Astrocyte of the hippocampus (primary cell): ENCODE data around the gene ENOX2.

ENCODE experiments used
- DNase-seq: peaks from one replicate; pipeline ENCODE4 v3.0.0; 2011; ENCODE audit warnings: low read depth, low spot score

ENOX2 gene

DNA sequence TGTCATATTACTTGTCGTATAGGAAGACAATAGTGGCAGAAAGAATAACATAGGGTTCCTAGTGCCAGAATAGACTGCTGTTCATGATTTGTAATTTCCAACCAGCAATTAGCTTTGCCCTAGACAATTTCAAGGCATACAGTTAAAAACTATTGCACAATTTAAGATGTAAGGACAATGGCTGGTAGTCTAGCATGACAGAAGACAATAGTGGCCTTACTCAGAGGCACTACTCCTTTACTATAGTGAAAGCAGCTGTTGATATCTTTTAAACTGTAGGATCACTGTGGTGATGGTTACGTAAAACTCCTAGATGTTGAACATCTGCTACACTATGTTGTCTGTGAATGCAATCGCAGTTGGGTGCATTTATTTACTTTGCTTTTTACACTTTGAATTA is 266.7 kb downstream of the ENOX2 start:
- DNase-seq, result no peak

DNA sequence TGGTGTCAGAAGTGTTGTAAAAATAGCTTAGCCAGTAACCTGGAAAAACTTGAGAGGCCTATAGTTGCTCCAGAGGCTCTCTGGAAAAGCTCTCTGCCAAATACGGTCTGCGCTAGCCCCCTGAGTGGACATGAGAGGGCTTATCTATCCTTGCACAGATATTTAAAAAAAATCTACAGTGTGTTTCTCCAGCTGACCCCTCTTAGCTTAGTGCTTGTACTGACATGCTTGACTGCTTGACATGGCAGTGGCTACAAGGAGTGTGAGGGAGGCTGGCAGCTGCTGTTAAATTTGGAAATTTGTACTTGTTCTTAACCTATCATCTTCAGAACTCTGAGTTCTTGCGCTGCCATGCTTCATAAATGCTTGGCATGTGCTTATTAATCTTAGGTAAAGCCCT is 272.0 kb downstream of the ENOX2 start:
- DNase-seq, result no peak

DNA sequence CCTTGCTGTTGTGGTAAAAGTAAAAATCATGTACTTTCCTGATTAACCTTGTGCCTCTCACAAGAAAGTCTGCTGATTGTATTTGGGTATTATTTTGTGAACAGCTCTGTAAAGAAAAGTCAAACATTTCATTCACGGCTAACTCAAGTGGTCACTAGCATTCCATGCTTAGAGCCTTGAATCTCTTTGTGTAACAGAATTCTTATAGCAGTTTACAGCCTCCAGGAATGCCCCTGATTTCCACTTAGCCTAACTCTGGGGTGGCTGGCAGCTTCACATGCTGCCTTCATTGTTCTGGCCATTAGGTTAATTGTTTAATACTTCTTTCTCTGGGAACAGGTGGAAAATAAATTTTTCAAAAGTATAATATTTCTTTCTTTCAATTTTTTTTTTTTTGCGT is 274.5 kb downstream of the ENOX2 start:
- peak; percentile 4 for DNase-seq

DNA sequence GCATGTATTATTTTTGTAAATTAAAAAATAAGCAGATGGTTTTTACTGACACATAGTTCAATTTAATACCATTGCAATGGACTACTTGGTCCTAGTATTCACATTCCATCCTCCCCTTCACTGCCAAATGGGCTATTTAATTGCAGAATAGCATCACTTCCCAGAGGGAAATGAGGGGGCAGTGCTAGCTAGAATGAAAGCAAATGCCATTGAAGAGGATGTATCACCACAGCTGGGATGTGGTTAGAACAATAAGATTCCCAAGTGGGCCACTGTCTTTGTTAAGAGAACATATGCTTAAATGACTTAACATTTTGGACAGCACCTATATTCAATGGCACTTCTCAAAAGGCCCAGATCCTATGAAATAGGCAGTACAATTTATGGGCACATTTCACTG is 276.5 kb downstream of the ENOX2 start:
- no peak for DNase-seq

DNA sequence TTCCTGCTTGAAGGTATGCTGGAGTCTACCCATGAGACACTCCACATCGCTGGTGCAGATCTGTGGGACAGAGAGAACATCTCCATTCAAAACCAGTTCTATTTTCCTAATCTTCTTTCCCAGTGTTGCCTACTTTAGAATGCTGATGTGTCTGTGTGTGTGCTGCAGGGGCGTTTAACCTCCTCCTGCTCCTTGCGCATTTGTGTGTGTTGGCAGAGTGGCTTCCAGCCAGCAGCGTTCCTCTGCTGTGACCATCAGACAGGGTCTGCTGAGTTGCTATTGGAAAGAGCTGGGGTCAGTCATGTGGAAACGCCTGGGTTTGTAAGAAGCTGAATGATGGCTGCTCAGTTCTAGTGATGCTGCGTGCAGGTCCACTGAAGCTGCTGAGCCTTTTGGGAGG is 277.6 kb downstream of the ENOX2 start:
- peak; percentile 70 for DNase-seq

DNA sequence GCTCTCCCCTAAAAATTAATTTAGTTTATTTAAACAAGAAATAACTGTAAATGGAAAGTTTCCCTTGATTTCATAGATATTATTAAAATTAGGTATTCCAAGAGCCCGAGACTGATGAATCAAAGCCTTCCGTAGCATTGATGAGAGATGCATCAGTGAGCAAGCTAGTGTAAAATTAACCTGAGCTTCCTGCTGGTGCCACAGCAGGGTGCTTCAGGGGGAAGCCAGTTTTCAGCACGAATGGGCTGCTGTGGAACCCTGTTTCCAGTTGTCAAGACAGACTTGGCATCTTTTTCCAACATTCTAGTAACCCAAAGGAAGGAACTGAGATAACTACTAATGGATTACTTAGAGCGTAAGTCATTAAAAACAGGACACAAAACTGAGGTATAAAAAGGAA is 279.5 kb downstream of the ENOX2 start:
- DNase-seq, result no peak

DNA sequence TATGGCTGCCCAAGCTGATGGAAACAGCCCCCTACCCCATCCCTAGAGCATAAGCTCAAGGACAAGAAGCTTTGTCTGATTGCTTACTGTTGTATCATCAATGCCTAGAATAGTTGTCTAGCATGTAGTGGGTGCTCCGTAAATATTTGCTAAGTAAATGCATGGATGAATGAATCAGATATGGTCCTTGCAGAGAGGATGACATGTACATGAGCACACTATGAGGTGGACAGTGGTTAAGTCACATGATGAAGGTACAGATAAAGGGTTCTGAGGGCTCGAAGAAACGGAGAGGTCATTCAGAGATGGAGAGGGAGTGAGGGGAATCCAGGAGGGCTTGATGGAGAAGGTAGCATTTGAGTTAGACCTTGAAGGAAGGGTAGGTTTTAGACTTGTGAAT is 287.1 kb downstream of the ENOX2 start:
- no peak for DNase-seq

DNA sequence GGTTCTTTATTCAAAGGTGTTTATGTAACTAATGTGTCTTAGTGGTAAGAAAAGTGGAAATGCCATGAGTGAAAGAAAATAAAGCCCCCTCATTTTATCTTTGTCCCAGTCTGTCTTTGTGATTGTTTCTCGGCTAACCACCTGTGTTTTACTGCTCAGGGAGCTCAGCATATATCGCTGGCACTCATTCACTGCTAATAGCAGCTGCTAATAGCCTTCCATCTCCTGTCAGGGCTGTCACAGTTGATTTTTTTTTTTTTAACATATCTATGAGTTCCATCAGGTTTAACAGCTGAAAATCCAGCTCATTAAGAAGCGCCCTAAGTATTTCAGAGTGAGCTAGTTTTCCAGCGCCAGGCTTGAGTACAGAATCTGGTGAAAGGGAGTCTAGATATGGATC is 295.6 kb downstream of the ENOX2 start:
- DNase-seq, result no peak

DNA sequence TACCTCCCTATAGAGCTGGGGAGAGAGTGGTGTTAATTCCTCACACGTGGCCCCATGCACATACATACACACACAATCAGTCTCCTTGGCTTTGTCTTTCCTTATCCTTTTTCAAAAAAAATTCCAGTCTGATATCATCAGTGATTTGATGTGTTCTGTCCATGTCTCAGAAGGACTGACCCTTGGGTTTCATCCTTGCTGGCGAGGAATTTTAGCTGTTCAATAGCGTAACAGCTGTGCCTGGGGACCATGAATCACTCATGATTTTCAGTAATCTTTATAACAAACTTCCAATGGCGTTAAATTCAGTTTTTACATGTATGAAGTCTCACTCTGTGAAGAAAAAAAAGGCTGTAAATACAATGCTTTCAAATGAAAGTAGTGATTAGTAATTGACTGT is 296.6 kb downstream of the ENOX2 start:
- DNase-seq, result no peak

DNA sequence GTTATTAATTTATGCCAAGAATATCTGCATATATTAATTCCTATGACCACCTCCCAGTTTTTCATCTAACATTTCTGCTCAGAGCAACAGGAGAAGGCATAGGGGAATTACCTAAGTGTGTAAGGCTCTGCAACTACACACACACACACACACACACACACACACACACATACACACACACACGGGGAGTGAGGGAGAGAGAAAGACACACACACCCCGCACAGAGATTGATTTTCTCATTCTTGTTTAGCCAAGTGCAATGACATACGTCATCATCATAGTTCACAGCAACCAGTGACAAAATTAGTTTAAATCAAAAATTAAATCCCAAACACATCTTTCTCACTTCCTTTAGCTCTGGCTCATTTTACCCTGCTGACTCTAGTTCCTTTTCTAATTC is 298.1 kb downstream of the ENOX2 start:
- DNase-seq, result no peak

DNA sequence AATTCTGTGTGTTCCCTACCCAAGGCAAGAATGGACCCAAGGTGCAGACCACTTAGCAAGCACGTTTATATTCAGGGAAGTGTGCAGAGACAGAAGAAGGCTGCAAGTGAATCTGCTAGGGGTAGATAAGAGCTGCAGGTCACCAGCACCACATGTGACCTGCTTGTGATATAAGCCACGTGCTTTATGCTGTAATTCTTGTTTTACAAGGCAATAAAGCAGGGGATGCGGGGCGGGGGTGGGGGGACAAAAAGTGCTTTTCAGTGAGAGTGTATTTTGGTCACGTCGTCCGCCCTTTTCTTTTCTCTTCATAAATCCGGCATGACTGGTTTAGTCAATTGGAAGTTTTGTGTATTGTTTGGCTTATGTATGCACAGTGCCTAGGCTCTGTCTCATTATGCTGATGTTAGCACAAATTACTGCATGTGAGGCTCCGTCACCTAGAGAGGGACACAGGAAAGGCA is 308.5 kb downstream of the ENOX2 start:
- no peak for DNase-seq

DNA sequence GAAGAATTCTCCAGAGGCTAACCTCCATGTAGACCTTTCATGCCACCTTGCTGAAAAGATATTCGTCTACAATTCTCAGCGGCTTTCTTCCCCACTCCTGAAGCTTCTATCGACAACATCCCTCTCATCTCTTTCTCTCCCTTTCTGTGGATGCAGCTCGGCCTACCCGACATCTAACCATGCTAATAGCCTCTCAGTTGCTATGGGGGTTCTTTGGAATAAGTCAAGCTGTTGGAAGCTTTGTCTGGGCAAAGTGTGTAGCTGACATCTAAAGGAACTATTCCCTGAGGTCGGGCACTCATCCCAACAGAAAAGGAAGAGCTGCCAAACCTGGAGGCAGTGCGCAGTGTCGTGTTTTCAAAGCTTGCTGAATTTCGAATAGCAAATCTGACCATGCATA is 309.1 kb downstream of the ENOX2 start:
- DNase-seq, result no peak

DNA sequence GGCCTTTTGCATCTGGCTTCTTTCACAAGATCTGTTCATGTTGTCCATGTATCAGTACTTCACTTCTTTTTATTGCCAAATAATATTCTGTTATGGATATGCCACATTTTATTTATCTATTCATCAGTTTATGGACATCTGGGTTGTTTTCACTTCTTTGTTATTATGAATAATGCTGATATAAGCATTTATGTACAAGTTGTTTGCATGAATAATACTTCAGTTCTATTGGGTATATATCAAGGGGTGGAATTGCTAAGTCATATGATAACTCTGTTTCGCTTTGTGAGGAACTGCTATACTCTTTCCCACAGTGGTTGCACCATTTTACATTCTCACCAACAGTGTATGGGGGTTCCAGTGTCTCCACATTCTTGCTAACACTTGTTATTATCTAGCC is 310.8 kb downstream of the ENOX2 start:
- no peak for DNase-seq

DNA sequence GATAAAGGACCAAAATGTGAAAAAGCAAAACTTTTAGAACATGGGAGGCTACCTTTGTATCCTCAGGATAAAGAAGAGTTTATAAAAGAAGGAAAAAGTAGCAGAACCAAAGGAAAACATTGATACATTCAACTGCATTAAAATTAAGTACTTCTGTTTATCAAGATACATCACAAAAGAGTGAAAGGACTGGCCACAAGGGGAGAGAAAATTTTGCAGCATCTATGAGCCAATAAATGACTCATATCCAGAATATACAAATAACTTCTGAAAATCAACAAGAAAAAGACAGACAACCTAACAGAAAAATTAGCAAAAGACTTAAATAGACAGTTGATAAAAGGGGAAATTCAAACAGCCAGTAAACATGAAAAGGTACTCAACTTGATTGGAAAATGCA is 324.1 kb downstream of the ENOX2 start:
- DNase-seq, result no peak

DNA sequence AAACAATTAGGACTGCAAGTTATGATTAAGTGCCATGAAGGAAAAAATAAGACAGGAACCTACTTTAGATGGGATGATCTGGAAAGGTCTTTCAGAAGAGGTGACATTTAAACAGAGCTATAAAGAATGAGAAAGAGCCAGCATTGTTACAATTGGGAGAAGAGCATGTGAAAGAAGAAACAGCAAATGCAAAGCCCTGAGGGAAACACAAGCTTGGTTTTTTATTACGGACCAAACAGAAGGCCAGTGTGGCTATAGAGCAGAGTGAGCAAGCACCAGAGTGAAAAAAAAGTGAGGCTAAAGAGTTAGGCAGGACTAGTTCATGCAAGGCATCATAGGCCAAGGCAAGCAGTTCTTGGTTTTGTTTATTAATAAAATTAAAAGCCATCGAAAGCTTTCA is 325.6 kb downstream of the ENOX2 start:
- no peak for DNase-seq

DNA sequence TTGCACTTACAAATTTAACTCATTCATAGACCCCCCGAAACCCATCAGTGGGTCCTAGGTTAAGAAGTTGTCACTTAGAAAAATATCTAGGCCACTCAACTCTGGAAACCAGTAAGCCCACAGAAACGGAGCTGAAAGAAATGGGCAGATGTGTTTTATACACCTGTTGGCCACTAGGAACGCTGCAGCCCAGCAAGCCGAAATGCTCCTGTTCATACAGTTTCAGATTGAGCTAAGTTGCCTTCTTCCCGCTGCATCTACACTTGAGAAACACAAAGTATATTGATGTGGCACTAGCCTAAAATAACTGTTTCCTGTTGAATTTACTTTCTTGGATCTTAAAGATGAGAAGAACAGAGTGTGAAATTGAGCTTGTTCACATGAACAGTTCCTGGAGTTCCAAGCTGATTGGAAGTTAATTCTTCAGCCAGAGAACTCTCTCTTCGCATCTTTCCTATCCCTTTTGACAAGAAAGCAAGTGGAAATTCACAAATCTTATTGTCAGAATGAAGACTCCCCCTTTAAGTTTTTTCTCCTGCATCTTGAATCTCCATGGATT is 327.1 kb downstream of the ENOX2 start:
- peak; percentile 49 for DNase-seq
